BJ (cell line): ENCODE measurements around the gene RPS6KL1. TPM values are rescaled to one million over a fixed set of nuclear protein-coding genes. Genes with fewer than 3 reads are reported as not detected.

ENCODE experiments used
- CTCF ChIA-PET: fragments of 350-600 bp; formaldehyde crosslinking; extraction: SDS; loops from one replicate; lab custom pipeline; 2021; ENCODE audit warnings: antibody characterized with exemption, inconsistent platforms; lab: Yijun Ruan, JAX
- POLR2A ChIA-PET: fragments of 300-600 bp; sonication (Branson Sonifier 250); formaldehyde crosslinking; extraction: SDS; loops from one replicate; lab custom pipeline; 2021; ENCODE audit warnings: antibody characterized with exemption; lab: Charles Lee
- DNase-seq: peaks from one replicate; pipeline ENCODE4 v3.0.0-alpha.2; 2011; ENCODE audit warnings: low read depth
- H3K27me3 ChIP-seq: 2 replicates; pipeline ENCODE4 v1.6.0; 2011; ENCODE audit warnings: low read length; ENCODE audit not compliant: control insufficient read depth, insufficient read depth
- H3K36me3 ChIP-seq: 2 replicates; pipeline ENCODE4 v1.5.1; 2011; ENCODE audit warnings: low read length; ENCODE audit not compliant: control insufficient read depth, insufficient read depth
- H3K4me3 ChIP-seq: 2 replicates; pipeline ENCODE4 v1.5.1; 2011; ENCODE audit warnings: low read depth, mild to moderate bottlenecking, control low read depth, low read length
- polyA plus RNA-seq: library from polyadenylated mRNA; depleted of rRNA; stranded (reverse); fragments of >200 nt; gene quantifications from 2 replicates; pipeline ENCODE4 v1.2.3, GENCODE V29; 2011
- TF ChIP-seq, protein P1 (sequence below): IDR thresholded peaks from 2 replicates; pipeline ENCODE4 v1.5.1; 2011; ENCODE audit warnings: low read depth, mild to moderate bottlenecking, control low read depth, inconsistent platforms, low read length, moderate library complexity; ENCODE audit not compliant: insufficient read depth

Gene RPS6KL1
- polyA plus RNA-seq, 1 experiment: 2.8 TPM

DNA sequence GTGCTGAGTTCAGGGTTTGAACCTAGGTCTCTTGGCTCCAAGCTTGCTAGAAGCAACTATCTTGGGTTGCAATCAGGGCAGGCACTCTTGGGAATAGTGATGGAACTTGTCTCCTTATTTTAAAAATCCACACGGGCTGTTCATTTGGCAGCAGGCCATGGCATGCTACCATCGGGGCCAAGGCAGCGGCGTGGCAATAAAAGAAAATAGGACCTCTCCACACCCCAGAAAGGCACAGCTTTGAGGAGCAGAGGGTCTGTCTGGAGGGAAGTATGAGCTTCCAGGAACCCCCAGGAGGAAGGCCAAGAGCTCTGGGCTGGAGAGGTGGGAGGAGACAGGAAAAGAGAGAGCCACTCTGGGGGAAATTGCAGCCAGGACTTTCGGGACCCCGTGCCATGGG is 15.3 kb downstream of the RPS6KL1 start:
- peaks cover 13% of the 10 kb centered on the region for H3K36me3 ChIP-seq
- CTCF ChIA-PET: interaction anchor here (0.7 to 14.0 kb wide), 9 partner anchors 8 to 181 kb away, joined by 3 to 315 read pairs (median 25); partner anchors contain the start of genes DLST and PROX2
- no peaks in the 10 kb centered on the region for H3K27me3 ChIP-seq
- TF ChIP-seq, protein P1, sequence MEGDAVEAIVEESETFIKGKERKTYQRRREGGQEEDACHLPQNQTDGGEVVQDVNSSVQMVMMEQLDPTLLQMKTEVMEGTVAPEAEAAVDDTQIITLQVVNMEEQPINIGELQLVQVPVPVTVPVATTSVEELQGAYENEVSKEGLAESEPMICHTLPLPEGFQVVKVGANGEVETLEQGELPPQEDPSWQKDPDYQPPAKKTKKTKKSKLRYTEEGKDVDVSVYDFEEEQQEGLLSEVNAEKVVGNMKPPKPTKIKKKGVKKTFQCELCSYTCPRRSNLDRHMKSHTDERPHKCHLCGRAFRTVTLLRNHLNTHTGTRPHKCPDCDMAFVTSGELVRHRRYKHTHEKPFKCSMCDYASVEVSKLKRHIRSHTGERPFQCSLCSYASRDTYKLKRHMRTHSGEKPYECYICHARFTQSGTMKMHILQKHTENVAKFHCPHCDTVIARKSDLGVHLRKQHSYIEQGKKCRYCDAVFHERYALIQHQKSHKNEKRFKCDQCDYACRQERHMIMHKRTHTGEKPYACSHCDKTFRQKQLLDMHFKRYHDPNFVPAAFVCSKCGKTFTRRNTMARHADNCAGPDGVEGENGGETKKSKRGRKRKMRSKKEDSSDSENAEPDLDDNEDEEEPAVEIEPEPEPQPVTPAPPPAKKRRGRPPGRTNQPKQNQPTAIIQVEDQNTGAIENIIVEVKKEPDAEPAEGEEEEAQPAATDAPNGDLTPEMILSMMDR: no peak
- no peak for DNase-seq
- no peak overlapping the region for H3K4me3 ChIP-seq
- POLR2A ChIA-PET: no interaction called here

DNA sequence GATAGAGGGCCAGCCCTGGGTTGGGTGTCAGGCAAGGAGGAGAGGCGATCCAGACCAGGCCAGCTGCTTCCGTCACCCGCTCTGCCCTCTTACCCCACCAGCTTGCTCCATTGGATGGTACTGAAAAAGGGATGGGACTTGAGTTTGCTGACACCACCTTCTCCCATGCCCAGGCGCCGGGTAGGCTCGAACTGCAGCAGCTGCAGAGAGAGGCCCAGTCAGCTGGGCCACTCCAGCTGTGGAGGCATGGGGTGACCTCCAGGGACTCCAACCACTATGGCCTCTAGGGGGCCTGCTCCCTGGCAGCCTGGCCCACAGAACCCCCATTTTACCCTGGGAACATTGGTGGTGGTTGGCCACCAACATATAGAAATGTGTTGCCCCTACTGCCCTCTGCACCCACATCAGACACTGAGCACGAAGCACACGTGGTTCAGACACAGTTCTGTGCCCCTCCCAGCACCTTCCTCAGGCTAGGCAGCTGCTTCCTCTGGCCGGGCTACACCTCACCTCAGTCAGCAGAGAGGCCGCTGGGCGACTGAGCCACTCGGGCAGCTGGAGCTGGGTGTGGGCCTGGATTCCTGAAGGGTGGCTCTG is 16.0 kb downstream of the RPS6KL1 start:
- TF ChIP-seq, protein P1: 0 out of 2 replicates have a peak, but pooled peaks have one; percentile 25
- POLR2A ChIA-PET: interaction anchor here (0.6 kb wide), 1 partner anchor 29 kb away, joined by 4 read pairs; no protein-coding TSS in a partner anchor
- Histone ChIP-seq H3K27me3 (no peaks in the 10 kb centered on the region), H3K36me3 (peaks cover 19% of the 10 kb centered on the region), H3K4me3 (no peak overlapping the region)
- CTCF ChIA-PET: interaction anchor here (0.6 to 14.0 kb wide), 11 partner anchors 12 to 770 kb away, joined by 3 to 315 read pairs (median 21); partner anchors contain the start of genes DLST and PROX2
- no peak for DNase-seq

DNA sequence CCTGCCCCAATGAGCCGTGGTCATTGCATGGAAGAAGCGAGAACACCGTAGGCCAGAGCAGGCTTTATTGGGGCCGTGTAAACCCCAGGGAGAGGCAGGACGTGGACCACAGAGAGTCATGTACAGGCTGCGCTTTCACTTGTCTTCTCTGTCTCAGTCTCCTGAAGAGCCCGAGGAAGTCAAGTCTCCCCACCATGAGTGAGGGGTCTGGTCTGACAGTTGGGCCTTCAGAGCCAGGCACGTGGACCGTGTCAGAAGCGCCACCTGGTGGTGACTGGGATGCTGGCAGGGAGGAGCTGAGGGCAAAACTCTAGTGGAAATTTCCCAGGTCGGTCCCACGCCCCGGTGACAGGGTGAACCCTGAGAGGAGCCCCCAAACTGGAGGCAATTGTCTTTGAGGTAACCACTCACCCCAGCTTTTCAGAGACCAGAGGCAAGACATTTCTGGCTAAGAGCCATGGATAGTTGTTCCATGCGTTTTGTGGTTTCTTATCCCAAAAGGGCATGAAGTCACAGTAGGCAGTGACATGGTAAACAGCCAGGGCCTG is 17.4 kb downstream of the RPS6KL1 start:
- Histone ChIP-seq H3K4me3 (no peak overlapping the region), H3K27me3 (no peaks in the 10 kb centered on the region), H3K36me3 (peaks cover 22% of the 10 kb centered on the region)
- TF ChIP-seq, protein P1: peak; percentile 93
- POLR2A ChIA-PET: no interaction called here
- DNase-seq: no peak
- CTCF ChIA-PET: interaction anchor here (0.6 to 14.0 kb wide), 33 partner anchors 9 to 403 kb away, joined by 3 to 315 read pairs (median 5); partner anchors contain the start of genes ACYP1, DLST, PROX2 and RPS6KL1

DNA sequence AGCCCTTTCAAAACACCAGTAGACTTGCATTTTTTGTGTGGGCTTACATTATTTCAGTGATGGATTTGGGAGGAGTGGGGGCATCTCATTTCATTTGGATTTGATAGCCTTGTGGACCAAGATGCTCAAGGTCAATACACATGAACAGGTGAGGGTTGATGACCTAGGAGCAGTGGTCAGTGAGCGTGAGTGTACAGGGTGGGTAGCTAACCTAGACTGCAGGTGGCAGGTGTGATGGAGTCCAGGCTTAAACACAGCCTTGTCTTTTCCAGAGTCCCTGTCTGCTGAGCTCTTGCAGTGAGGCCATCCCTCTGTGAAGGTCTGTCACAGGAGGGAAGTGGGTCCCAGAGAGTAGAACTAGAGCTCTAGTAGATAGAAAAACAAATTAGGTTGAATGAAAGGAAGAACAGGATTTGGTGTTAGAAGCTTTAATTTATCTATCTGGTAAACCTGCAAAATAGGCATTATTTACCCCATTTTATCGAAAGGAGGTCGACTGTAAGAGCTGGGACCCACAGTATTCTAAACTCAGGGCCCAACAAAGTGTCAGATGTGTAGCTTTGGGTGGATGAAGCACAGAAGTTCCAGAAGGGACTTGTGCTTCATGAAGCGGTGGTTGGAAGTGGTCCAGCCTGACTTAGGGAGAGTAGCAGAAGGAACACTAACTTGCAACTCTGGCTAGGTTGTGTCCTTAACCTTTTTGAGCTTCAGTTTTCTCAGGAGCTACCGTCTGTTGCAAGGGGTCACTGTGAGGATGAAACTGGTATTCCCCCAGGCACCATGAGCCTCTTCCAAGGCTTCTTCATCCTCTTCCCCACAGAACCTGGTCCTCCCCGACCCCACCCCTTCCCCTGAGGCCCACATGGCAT is 18.2 kb downstream of the RPS6KL1 start:
- Histone ChIP-seq H3K36me3 (peaks cover 22% of the 10 kb centered on the region), H3K27me3 (no peaks in the 10 kb centered on the region), H3K4me3 (no peak overlapping the region)
- ChIA-PET CTCF (interaction anchor here (0.9 to 14.0 kb wide), 24 partner anchors 10 to 402 kb away, joined by 3 to 315 read pairs (median 6); partner anchors contain the start of genes ACYP1, DLST, PROX2 and RPS6KL1), POLR2A (no interaction called here)
- TF ChIP-seq, protein P1: no peak
- no peak for DNase-seq
